Middle frontal gyrus (tissue), 1 donor: Measurements from ENCODE around the gene GSK3B.
A peak's percentile ranks its signal among the peaks of the same experiment; 100 is the strongest.
"Not testable (repeated sequence)": the region's sequence is repeated elsewhere in the genome, so short reads cannot be mapped to it uniquely, and the experiment has no call there.

Source experiments
- DNase-seq: peaks from one replicate; pipeline ENCODE4 v3.0.0-alpha.2; 2015; ENCODE audit warnings: low spot score; ENCODE audit errors: extremely low spot score

Gene GSK3B

GRCh38 chr3:119939077-119939476 is 155.2 kb downstream of the GSK3B start:
- no peak for DNase-seq

DNA sequence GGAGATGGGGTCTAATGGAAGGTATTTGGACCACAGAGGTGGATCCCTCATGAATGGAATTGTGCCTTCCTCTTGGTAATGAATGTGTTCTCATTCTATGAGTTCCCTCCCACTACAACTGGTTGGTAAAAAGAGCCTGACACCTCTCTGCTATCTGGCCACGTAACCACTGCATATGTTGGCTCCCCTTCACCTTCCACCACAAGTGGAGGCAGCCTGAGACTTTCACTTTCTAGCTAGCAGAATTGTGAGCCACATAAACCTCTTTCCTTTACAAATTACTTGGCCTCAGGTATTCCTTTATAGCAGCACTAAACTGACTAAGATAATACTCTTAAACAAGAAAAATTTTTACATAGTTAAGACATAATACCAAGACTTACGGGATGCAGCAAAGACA is 157.0 kb downstream of the GSK3B start:
- DNase-seq = no peak

GRCh38 chr3:119934249-119934648 is 160.0 kb downstream of the GSK3B start:
- no peak for DNase-seq

GRCh38 chr3:119933207-119933606 is 161.0 kb downstream of the GSK3B start:
- no peak for DNase-seq

DNA sequence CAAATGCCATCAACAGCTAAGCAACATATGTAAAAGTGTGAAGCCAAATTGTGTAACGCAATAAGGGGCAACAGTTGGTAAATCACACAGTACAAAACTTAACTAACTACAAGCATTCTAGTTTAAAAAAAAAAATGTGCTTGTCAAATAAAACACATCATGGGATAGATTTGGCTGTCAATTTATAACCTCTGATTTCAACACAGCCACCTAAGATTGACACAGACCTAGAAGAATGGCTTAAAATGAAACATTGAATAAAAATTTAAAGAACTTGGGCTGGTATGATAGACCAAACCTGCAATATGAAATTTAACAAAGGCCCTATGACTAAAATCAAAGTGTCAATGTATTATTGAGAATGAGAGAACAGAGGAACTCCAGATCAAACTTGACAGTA is 164.0 kb downstream of the GSK3B start:
- DNase-seq = no peak

GRCh38 chr3:119927190-119927589 is 167.1 kb downstream of the GSK3B start:
- no peak for DNase-seq

GRCh38 chr3:119924111-119925094 is 169.8 kb downstream of the GSK3B start:
- DNase-seq = no peak

DNA sequence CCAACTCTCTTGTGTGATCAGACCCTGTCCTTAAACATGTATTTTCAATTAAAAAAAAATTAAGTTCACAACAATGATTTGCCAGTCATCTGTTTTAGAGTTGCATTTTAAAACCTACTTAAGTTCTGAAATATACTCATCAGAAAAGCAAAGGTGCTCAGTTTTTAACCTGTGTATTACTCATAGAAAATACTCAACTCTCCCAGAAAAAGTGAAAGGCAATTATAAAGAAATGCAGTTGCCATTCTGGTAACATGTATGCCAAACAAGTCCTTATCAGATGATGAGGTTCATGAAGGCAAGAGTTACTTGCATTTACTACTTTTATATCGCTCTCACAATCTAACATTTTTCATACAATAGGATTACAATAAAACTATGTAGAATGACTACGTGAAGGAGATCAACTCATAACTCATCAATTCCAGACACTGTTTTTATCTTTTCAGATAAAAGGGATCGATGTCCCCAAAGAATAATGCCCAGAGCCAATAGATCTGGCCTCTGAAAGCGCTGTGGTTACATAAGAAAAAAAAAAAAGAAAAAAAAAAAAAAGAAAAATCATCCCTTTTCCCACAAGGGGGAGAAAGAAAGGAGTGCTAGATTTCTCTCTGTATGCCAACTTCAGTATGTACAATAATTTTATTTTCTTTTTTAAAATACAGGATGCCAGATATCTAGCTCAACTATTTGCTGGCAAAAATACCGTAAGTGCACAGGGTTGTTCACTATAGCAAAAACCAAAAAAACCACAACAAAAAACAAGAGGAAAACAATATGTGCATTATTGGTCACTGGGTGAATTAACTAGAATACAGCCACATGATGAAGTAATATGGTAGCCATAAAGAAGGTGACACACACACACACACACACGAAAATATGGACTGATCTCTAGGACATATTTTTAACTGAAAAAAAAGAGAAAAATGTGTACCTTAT is 175.0 kb downstream of the GSK3B start:
- DNase-seq = no peak

DNA sequence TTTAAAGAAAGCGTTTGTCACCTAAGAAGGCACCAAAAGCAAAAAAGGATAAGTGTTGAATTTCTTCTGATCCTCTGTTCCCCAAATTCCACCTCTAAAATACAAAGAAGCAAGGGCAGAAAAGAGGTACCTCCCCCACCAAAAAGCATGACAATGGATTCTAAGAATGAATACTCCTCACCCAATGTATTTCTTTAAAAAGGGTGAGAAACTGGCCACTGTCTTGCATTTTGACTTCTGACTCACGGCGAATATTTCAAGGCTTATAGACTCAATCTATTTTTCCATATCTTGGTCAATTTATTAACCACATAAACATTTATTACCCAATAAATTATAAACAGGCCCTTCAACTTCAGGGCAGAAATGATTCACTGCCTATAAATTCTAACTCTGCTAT is 181.2 kb downstream of the GSK3B start:
- no peak for DNase-seq

DNA sequence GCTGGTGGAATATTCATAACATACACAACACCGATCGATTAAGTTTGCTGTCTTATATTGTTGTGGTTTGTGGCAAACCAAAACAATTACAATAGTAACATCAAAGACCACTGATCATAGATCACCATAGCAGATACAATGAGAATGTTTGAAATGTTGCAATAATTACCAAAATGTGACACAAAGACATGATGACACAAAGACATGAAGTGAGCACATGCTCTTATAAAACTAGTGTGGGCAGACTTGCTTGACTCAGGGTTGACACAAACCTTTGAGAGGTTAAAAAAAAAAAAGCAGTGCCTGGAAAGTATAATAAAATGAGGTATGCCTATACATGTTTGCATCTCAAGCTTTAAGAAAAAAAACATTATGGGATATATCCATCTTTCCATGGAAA is 182.0 kb downstream of the GSK3B start:
- no peak for DNase-seq

DNA sequence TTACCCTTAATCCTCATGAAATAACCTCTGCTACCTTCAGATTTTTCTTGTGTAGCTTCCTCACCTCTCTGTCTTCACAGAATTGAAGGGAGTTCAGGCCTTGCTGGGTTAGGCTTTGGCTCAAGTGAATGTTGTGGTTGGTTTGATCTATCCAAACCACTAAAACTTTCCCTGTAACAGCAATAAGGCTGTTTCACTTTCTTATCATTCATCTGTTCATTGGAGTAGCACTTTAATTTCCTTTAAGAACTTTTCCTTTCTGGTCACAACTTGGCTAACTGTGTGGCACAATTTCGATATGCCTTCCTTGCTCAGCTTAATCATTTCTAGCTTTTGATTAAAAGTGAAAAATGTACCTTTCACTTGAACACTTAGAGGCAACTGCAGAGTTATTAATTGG is 182.5 kb downstream of the GSK3B start:
- DNase-seq = no peak

GRCh38 chr3:119902061-119902460 is 192.2 kb downstream of the GSK3B start:
- DNase-seq = no peak

GRCh38 chr3:119901148-119901547 is 193.1 kb downstream of the GSK3B start:
- DNase-seq = no peak

DNA sequence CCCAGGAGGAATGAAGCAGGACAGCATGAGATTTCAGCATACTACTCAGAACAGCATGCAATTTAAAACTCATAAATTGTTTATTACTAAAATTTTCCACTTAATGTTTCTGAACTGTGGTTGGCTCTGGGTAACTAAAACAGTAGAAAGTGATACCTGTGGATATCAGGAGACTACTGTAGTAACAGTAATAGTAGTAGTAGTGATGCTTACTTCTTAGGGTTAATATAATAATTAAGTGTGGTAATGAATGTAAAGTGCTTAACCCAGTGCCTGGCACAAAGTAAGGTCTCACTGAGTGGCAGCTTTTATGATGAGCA is 195.1 kb downstream of the GSK3B start:
- no peak for DNase-seq

GRCh38 chr3:119898478-119899191 is 195.6 kb downstream of the GSK3B start:
- no peak for DNase-seq

GRCh38 chr3:119894195-119894594 is 200.1 kb downstream of the GSK3B start:
- no peak for DNase-seq

GRCh38 chr3:119893769-119894168 is 200.5 kb downstream of the GSK3B start:
- no peak for DNase-seq

GRCh38 chr3:119891944-119892721 is 202.1 kb downstream of the GSK3B start:
- DNase-seq = peak; percentile 14

- DNase-seq = not testable (repeated sequence)
These were observed 205.6 kb downstream of the GSK3B start for GRCh38 chr3:119888681-119889080.

- DNase-seq = no peak
These were observed 208.3 kb downstream of the GSK3B start for GRCh38 chr3:119885746-119886530.
